NCI-H82 (cell line): Measurements from ENCODE around the gene SASH1.

Source experiments
- DNase-seq: peaks from one replicate; lab custom pipeline; 2025; lab: John Stamatoyannopoulos, UW

The SASH1 gene

GRCh38 chr6:148404456-148405054 is 61.9 kb downstream of the SASH1 start:
- DNase-seq, result no peak

- DNase-seq, result no peak
These were observed 63.3 kb downstream of the SASH1 start for GRCh38 chr6:148405894-148406293.

- no peak for DNase-seq
These were observed 64.1 kb downstream of the SASH1 start for GRCh38 chr6:148406579-148407371.

GRCh38 chr6:148407372-148407771 is 64.7 kb downstream of the SASH1 start:
- DNase-seq, result no peak

GRCh38 chr6:148413321-148414091 is 70.9 kb downstream of the SASH1 start:
- DNase-seq, result no peak

- no peak for DNase-seq
These were observed 71.5 kb downstream of the SASH1 start for GRCh38 chr6:148414092-148414489.

GRCh38 chr6:148414836-148415235 is 72.2 kb downstream of the SASH1 start:
- no peak for DNase-seq

GRCh38 chr6:148415511-148416260 is 73.0 kb downstream of the SASH1 start:
- DNase-seq, result peak; percentile 75

GRCh38 chr6:148416330-148416965 is 73.8 kb downstream of the SASH1 start:
- peak; percentile 17 for DNase-seq

GRCh38 chr6:148417045-148417444 is 74.4 kb downstream of the SASH1 start:
- no peak for DNase-seq

- no peak for DNase-seq
These were observed 76.8 kb downstream of the SASH1 start for GRCh38 chr6:148419430-148419829.

- DNase-seq, result no peak
These were observed 79.4 kb downstream of the SASH1 start for GRCh38 chr6:148422085-148422484.

GRCh38 chr6:148423133-148423532 is 80.5 kb downstream of the SASH1 start:
- no peak for DNase-seq

GRCh38 chr6:148423601-148424270 is 81.1 kb downstream of the SASH1 start:
- DNase-seq, result no peak

- DNase-seq, result no peak
These were observed 82.8 kb downstream of the SASH1 start for GRCh38 chr6:148425443-148425842.

GRCh38 chr6:148426317-148426977 is 83.8 kb downstream of the SASH1 start:
- no peak for DNase-seq

- no peak for DNase-seq
These were observed 84.7 kb downstream of the SASH1 start for GRCh38 chr6:148427333-148427732.

GRCh38 chr6:148429423-148429822 is 86.8 kb downstream of the SASH1 start:
- DNase-seq, result no peak

- no peak for DNase-seq
These were observed 88.3 kb downstream of the SASH1 start for GRCh38 chr6:148430897-148431296.

- DNase-seq, result no peak
These were observed 88.8 kb downstream of the SASH1 start for GRCh38 chr6:148431413-148431812.

- DNase-seq, result no peak
These were observed 89.2 kb downstream of the SASH1 start for GRCh38 chr6:148431840-148432239.
